Activated CD4-positive, alpha-beta T cell treated with anti-CD3 and anti-CD28 coated beads, Interleukin-2, Interleukin-6, amounts not matched to agents 100 ng/mL and 50 ng/mL, durations not matched to agents 16 hours and 8 hours (primary cell): Measurements from ENCODE around the gene NUP62.
"Not testable (repeated sequence)": the region's sequence is repeated elsewhere in the genome, so short reads cannot be mapped to it uniquely, and the experiment has no call there.

ENCODE experiments used
- DNase-seq: peaks from one replicate; pipeline ENCODE4 v3.0.0-alpha.2; 2020

Gene NUP62

DNA sequence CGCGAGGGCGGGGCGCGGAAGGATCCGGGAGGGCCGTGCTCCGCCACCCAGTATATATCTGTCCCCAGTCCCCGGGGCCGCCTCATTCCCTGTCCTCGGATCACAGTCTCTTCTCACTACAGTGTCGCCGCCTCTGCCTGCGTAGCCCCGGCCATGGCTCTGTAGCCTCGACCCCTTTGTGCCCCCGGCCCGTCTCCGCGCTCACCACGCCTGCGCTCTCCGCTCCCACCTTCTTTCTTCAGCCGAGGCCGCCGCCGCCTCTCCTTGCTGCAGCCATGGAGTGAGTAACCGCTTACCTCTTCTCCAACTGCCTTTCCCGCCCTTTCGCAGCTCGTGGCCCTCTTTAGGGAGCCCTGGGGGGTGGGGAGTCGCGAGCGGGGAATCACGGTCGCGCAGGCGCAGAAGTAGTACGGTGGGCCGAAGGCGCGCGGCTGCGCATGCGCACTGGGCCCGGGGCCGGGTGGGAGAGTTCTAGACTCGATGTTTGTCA, at the start of gene NUP62, which contains the start of gene ATF5:
Gene NUP62, minus strand, starts transcription at position 384 of the 490 bp plus-strand sequence. CDS start 19,697 bp downstream, outside the sequence.
Gene ATF5, plus strand, starts transcription at position 85 of the 490 bp plus-strand sequence. CDS start 1,646 bp downstream, outside the sequence.
- peak; percentile 95 for DNase-seq

GRCh38 chr19:49978324-49978723, 49.0 kb upstream of the NUP62 start:
- no peak for DNase-seq

DNA sequence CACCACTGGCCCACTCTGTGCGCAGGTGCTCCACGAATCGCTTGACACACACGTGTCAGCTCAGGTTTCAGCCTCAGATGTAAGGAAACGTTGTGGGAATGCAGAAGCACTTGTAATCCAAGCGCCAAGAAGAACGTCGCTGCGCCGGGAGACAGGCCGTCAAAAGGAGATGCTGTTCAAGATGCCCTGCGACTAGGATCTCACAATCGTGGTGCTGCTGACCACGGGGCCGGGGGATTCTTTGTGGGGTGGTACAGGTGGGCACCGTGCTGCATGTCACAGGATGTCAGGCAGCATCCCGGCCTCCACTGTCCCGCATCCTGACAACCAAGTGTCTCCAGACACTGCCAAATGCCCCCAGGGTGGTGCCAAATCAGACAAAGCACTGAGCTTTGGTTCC, 48.6 kb upstream of the NUP62 start:
- no peak for DNase-seq

DNA sequence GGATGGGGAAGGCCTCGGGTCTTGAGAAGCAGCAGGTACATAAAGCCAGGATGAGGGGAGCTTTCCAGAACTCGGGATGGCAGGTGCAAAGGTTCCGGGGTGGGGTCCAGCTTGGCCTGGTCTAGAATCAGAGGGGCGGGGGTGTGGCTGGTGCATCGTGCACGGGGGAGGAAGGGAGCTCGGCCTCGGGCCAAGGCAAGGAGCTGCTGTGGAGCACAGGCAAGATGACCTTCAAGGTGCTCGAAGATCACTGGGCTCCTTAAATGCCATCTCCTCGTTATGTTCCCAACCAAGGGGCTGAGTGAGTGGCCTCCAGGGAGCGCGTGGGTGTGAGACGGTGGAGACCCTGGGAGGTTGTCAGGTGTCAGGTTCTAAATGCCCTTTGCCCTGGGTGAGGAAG, 47.8 kb upstream of the NUP62 start:
- no peak for DNase-seq

- no peak for DNase-seq
Observed at GRCh38 chr19:49976496-49976895, 47.2 kb upstream of the NUP62 start.

- DNase-seq: no peak
Observed at GRCh38 chr19:49975051-49975450, 45.7 kb upstream of the NUP62 start.

GRCh38 chr19:49973987-49974386, 44.7 kb upstream of the NUP62 start:
- DNase-seq: no peak

DNA sequence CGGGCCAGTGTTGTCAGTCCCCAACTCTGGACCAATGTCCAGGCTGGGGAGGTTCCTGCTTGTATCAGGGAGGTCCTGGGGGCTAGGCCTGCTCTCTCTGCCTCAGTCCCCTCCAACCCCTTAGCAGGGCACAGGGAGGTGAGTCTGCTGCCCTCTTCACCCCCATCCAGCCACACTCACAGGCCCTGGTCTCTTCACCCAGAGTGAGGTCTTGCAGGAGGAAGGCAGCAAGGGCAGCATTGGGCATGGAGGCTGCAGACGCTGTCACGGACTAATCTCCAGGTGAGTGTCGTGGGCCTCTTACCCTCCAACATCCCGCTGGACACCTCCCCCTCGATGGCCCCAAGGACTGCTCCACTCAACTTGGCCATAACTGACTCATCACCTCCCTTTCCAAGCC, 43.5 kb upstream of the NUP62 start:
- no peak for DNase-seq

- DNase-seq: no peak
Observed at GRCh38 chr19:49971991-49972411, 42.7 kb upstream of the NUP62 start.

DNA sequence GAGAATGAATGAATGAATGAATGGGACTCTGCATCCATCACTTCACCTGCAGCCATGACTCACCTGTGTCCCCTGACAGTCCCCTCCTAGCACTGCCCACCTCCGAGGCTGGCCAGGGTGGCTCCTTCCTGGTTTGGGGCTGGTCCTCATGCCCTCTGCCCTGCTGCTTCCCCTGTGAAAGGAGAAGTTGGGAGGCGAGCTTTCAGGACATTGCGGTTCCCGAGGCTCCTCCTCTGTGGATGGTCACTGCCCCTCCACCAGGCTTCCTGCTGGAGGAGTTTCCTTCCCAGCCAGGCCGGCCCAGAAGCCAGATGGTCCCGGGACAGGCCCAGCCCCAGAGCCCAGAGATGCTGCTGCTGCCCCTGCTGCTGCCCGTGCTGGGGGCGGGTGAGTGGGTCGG, 40.1 kb upstream of the NUP62 start:
- not testable (repeated sequence) for DNase-seq

DNA sequence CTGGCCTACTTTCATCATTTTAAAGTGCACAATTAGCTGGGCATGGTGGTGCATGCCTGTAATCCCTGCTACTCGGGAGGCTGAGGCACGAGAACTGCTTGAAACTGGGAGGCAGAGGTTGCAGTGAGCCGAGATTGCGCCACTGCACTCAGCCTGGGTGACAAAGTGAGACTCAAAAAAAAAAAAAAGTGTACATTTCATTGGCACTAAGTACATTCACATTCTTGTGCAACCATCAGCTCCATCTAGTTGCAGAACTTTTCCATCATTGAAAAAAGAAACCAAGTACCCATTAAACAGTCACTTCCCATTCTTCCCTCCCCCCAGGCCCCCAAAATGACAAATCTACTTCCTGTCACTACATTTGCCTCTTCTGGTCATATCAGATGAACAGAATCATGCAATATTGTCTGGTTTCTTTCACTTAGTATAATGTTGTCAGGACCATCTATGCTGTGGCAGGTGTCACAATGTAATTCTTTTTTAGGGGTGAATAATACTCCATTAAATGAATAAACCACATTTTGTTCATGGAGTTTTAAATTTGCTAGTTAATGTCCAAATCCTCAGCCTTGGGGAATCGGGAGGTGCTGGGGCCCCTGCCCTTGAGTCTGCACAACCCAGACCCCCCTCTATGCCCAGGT, 39.1 kb upstream of the NUP62 start:
- no peak for DNase-seq

DNA sequence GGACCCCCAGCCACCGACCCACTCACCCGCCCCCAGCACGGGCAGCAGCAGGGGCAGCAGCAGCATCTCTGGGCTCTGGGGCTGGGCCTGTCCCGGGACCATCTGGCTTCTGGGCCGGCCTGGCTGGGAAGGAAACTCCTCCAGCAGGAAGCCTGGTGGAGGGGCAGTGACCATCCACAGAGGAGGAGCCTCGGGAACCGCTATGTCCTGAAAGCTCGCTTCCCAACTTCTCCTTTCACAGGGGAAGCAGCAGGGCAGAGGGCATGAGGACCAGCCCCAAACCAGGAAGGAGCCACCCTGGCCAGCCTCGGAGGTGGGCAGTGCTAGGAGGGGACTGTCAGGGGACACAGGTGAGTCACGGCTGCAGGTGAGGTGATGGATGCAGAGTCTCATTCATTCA, 31.7 kb upstream of the NUP62 start, which contains the start of gene SIGLEC11:
Gene SIGLEC11, minus strand, starts transcription at position 193 of the 400 bp plus-strand sequence. Its CDS starts 91 bp downstream, at position 102.
- not testable (repeated sequence) for DNase-seq

GRCh38 chr19:49959892-49960291, 30.6 kb upstream of the NUP62 start:
- DNase-seq: not testable (repeated sequence)

GRCh38 chr19:49958596-49958995, 29.3 kb upstream of the NUP62 start:
- DNase-seq: not testable (repeated sequence)

DNA sequence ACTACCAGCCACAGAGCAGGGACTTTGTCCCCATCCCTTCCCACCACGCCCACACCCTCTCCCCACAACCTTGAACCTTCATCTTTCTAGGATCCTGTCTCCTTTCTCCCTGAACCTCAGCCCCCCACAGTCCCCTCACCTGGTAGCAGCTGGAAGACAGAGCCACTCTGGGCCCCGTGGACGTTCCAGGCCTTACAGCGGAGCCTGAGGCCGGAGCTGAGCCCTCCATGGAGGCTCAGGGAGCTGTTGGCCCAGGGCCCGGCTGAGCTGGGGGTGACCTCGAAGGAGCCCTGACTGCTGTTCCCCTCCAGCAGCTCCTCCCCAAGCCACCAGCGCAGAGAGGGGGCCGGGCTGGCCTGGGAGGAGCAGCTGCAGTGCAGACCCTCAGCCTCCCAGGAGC, 28.8 kb upstream of the NUP62 start:
- not testable (repeated sequence) for DNase-seq

- no peak for DNase-seq
Observed at GRCh38 chr19:49957262-49957915, 28.1 kb upstream of the NUP62 start.

DNA sequence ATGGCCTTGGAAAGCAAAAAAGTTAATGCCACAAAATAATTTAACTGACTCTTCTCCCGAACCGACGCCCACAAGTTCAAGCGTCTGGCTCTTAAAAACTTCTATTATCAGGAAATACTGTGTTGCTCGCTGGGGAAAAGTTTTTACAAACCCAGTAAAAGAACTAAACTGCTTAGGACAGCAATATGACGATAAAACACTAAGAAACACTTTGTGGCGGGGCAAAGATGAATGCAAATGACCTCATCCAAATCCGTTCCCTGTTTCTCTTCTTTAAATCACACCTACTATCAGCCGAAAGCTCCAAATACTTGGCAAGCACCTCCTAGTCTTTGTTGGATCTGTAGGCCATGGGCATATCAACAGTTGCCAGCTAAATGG, 26.8 kb upstream of the NUP62 start:
- DNase-seq: no peak

DNA sequence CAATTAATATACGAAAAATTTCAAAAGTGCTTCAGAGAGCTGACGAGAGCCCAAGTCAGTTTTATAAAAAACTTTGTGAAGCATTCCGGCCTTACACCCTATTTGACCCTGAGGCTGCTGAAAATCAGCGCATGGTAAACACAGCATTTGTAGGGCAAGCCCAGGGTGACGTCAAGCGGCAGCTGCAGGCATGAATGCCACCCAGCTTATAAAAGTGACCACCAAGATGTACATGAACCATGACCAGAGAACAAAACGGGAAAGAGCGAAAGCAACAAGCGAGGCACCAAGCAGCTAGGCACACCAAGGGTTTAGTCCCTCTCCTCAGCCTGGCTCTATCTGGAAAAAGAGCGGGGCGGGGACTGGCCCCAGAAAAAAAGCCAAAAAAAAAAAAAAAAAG, 25.6 kb upstream of the NUP62 start:
- no peak for DNase-seq

- DNase-seq: no peak
Observed at GRCh38 chr19:49954092-49954829, 25.0 kb upstream of the NUP62 start.

DNA sequence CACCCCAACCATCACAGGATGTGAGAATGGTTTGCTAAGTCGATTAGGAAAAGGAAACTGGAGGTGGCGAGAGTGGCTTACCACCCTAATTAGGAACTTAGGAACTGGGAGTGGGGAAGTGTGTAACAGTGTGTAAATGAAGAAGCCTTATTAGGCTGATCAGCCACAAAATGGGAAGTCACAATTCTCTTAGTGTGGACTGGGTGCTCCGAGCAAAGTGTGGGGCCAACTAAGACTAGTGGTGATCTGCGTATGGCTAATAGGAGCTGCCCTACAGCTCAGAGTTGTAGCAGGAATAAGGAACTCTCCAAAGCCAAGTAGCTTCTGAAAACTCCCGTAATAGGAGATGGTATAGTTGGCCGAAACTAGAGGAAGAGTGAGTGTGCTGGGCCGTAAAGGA, 24.1 kb upstream of the NUP62 start:
- no peak for DNase-seq

GRCh38 chr19:49952906-49953305, 23.6 kb upstream of the NUP62 start:
- DNase-seq: no peak

GRCh38 chr19:49952479-49952836, 23.2 kb upstream of the NUP62 start:
- no peak for DNase-seq

- DNase-seq: no peak
Observed at GRCh38 chr19:49951806-49952478, 22.6 kb upstream of the NUP62 start.
